Measurements from ENCODE around the gene AKAP1. TPM values are rescaled to one million over a fixed set of nuclear protein-coding genes. Genes with fewer than 3 reads are reported as not detected.

Gene AKAP1
- polyA plus RNA-seq, 1 experiment = 6.5 TPM

GRCh38 chr17:57073626-57074025 lies 11.4 kb upstream of the AKAP1 start:
- CTCF ChIA-PET = no interaction called here
- Histone ChIP-seq H3K27me3 (ENCODE audit: control insufficient read depth, insufficient read depth, low read length) (peaks cover 10% of the 10 kb centered on the region), H3K4me3 (ENCODE audit: low read depth, low read length) (no peak overlapping the region), H3K27ac (ENCODE audit: low read depth, low read length) (no peak overlapping the region), H3K9me3 (ENCODE audit: control insufficient read depth, insufficient read depth, low read length) (no peaks in the 10 kb centered on the region)
- TF ChIP-seq, protein P1, sequence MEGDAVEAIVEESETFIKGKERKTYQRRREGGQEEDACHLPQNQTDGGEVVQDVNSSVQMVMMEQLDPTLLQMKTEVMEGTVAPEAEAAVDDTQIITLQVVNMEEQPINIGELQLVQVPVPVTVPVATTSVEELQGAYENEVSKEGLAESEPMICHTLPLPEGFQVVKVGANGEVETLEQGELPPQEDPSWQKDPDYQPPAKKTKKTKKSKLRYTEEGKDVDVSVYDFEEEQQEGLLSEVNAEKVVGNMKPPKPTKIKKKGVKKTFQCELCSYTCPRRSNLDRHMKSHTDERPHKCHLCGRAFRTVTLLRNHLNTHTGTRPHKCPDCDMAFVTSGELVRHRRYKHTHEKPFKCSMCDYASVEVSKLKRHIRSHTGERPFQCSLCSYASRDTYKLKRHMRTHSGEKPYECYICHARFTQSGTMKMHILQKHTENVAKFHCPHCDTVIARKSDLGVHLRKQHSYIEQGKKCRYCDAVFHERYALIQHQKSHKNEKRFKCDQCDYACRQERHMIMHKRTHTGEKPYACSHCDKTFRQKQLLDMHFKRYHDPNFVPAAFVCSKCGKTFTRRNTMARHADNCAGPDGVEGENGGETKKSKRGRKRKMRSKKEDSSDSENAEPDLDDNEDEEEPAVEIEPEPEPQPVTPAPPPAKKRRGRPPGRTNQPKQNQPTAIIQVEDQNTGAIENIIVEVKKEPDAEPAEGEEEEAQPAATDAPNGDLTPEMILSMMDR (IDR thresholded peaks at IDR 0.05; ENCODE audit: low read depth, low read length) = no peak
- DNase-seq (ENCODE audit: low read depth, low spot score) = no peak
- POLR2A ChIA-PET = no interaction called here

GRCh38 chr17:57075193-57075592 lies 9.9 kb upstream of the AKAP1 start:
- H3K27ac ChIP-seq (ENCODE audit: low read depth, low read length) = no peak overlapping the region

GRCh38 chr17:57075785-57076184 lies 9.3 kb upstream of the AKAP1 start:
- ChIA-PET POLR2A (no interaction called here), CTCF (no interaction called here)
- no peak for DNase-seq (ENCODE audit: low read depth, low spot score)
- TF ChIP-seq, protein P1 (IDR thresholded peaks at IDR 0.05; ENCODE audit: low read depth, low read length) = no peak
- Histone ChIP-seq H3K9me3 (ENCODE audit: control insufficient read depth, insufficient read depth, low read length) (no peaks in the 10 kb centered on the region), H3K27ac (ENCODE audit: low read depth, low read length) (no peak overlapping the region), H3K4me3 (ENCODE audit: low read depth, low read length) (no peak overlapping the region), H3K27me3 (ENCODE audit: control insufficient read depth, insufficient read depth, low read length) (peaks cover 8% of the 10 kb centered on the region)

More at GRCh38 chr17:57075193-57075592, 9.9 kb upstream of the AKAP1 start:
- TF ChIP-seq, protein P1 (IDR thresholded peaks at IDR 0.05; ENCODE audit: low read depth, low read length) = no peak
- no peak for DNase-seq (ENCODE audit: low read depth, low spot score)
- Histone ChIP-seq H3K9me3 (ENCODE audit: control insufficient read depth, insufficient read depth, low read length) (no peaks in the 10 kb centered on the region), H3K27me3 (ENCODE audit: control insufficient read depth, insufficient read depth, low read length) (peaks cover 8% of the 10 kb centered on the region), H3K4me3 (ENCODE audit: low read depth, low read length) (no peak overlapping the region)
- CTCF ChIA-PET = no interaction called here
- POLR2A ChIA-PET = no interaction called here

- TF ChIP-seq, protein P1 (IDR thresholded peaks at IDR 0.05; ENCODE audit: low read depth, low read length) = no peak
- Histone ChIP-seq H3K9me3 (ENCODE audit: control insufficient read depth, insufficient read depth, low read length) (no peaks in the 10 kb centered on the region), H3K4me3 (ENCODE audit: low read depth, low read length) (no peak overlapping the region), H3K27ac (ENCODE audit: low read depth, low read length) (no peak overlapping the region), H3K27me3 (ENCODE audit: control insufficient read depth, insufficient read depth, low read length) (peaks cover 8% of the 10 kb centered on the region)
- CTCF ChIA-PET = no interaction called here
- POLR2A ChIA-PET = no interaction called here
- no peak for DNase-seq (ENCODE audit: low read depth, low spot score)
Measured at GRCh38 chr17:57077000-57077399, 8.0 kb upstream of the AKAP1 start.

DNA sequence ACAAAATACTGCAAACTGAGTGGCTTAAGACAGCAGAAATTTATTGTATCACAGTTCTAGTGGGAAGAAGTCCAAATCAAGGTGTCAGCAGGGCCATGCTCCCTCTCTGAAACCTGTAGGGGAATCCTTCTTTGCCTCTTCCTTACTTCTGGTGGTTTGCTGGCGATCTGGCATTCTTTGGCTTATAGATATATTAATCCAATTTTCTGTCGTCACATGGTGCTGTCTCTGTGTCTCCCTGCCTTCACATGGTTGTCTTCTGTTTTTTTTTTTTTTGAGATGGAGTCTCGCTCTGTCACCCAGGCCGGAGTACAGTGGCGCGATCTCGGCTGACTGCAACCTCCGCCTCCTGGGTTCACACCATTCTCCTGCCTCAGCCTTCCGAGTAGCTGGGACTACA lies 6.8 kb upstream of the AKAP1 start:
- POLR2A ChIA-PET = no interaction called here
- no peak for DNase-seq (ENCODE audit: low read depth, low spot score)
- Histone ChIP-seq H3K27me3 (ENCODE audit: control insufficient read depth, insufficient read depth, low read length) (peaks cover 8% of the 10 kb centered on the region), H3K4me3 (ENCODE audit: low read depth, low read length) (no peak overlapping the region), H3K9me3 (ENCODE audit: control insufficient read depth, insufficient read depth, low read length) (no peaks in the 10 kb centered on the region), H3K27ac (ENCODE audit: low read depth, low read length) (no peak overlapping the region)
- TF ChIP-seq, protein P1 (IDR thresholded peaks at IDR 0.05; ENCODE audit: low read depth, low read length) = no peak
- CTCF ChIA-PET = no interaction called here
